Mucosa of descending colon (tissue), 3 donors: ENCODE results near the gene NDUFV3. TPM values are rescaled to one million over a fixed set of nuclear protein-coding genes. Genes with fewer than 3 reads are reported as not detected.

Experiments used
- ATAC-seq: fragments of 200-7000 bp; cut with Tn5 transposase; one replicate; pipeline ENCODE4 v1.9.1; 2020; ENCODE audit warnings: mild to moderate bottlenecking, moderate library complexity
- DNase-seq, 3 donors: peaks; one replicate each; pipeline ENCODE4 v3.0.0-alpha.2; 2020
- H3K36me3 ChIP-seq: fragments of 200-600 bp; one replicate; pipeline ENCODE4 v1.8.0; 2021; ENCODE audit warnings: low read depth, mild to moderate bottlenecking
- H3K4me1 ChIP-seq: fragments of 200-600 bp; one replicate; pipeline ENCODE4 v1.8.0; 2021; ENCODE audit warnings: low read depth, mild to moderate bottlenecking
- H3K4me3 ChIP-seq: fragments of 200-600 bp; one replicate; pipeline ENCODE4 v1.8.0; 2021; ENCODE audit warnings: mild to moderate bottlenecking
- H3K9me3 ChIP-seq: fragments of 200-600 bp; one replicate; pipeline ENCODE4 v1.8.0; 2021; ENCODE audit warnings: mild to moderate bottlenecking
- intact Hi-C, 2 donors: fragments of 100-400 bp; cut with DNase I in 1 of 2; cut with micrococcal nuclease in 1 of 2; formaldehyde crosslinking; loops; one replicate each; pipeline versions ENCODE4 v1.11.0 to v1.11.1; 2022; cut with DNase I, micrococcal nuclease
- total RNA-seq, 3 donors: library from RNA; stranded (reverse); fragmentation: NEBNext Ultra II Directional in 2 of 3; extraction: Animal tissue kit (Norgen Biotek cat#: 25700) in 2 of 3; gene quantifications; one replicate each; pipeline versions ENCODE4 v1.2.1 to v1.2.4, GENCODE V29; 2021 to 2023
- TF ChIP-seq, protein P1 (sequence below): fragments of 200-600 bp; IDR thresholded peaks from one replicate; pipeline ENCODE4 v1.8.0; 2022; ENCODE audit warnings: antibody characterized with exemption, mild to moderate bottlenecking
- donor health status: DM: no; HTN: no; CAD: no; lungs with moderate emphysema.
- donor health status: DM: no; HTN: no; CAD: no.
- donor health status: DM: no; HTN: yes; CAD: no.

The NDUFV3 gene
- total RNA-seq, 3 donors from 2014 or later: 36.9 to 54.4 (median 38.5) TPM

DNA sequence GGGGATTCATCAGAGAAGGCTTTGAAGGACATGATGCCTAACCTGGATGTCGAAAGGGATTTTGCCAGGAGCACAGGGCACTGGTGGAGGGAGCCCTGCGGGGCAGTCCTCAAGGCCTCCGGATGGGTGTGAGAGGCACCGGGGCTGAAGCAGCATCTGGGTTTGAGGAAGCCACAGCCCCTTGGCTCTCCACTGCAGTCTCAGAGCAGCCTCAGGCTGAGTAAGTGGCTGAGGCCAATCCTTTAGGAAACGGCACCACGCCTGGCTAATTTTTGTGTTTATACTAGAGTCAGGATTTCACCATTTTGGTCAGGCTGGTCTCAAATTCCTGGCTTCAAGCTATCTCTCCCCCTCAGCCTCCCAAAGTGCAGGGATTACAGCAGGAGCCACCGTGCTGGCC lies 20.4 kb downstream of the NDUFV3 start:
- H3K4me1 ChIP-seq: no peaks in the 10 kb centered on the region
- TF ChIP-seq, protein P1, sequence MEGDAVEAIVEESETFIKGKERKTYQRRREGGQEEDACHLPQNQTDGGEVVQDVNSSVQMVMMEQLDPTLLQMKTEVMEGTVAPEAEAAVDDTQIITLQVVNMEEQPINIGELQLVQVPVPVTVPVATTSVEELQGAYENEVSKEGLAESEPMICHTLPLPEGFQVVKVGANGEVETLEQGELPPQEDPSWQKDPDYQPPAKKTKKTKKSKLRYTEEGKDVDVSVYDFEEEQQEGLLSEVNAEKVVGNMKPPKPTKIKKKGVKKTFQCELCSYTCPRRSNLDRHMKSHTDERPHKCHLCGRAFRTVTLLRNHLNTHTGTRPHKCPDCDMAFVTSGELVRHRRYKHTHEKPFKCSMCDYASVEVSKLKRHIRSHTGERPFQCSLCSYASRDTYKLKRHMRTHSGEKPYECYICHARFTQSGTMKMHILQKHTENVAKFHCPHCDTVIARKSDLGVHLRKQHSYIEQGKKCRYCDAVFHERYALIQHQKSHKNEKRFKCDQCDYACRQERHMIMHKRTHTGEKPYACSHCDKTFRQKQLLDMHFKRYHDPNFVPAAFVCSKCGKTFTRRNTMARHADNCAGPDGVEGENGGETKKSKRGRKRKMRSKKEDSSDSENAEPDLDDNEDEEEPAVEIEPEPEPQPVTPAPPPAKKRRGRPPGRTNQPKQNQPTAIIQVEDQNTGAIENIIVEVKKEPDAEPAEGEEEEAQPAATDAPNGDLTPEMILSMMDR: no peak
- no peak overlapping the region for H3K4me3 ChIP-seq
- intact Hi-C loops: no loop called here
- no peak for DNase-seq
- H3K9me3 ChIP-seq: no peaks in the 10 kb centered on the region
- no peaks in the 10 kb centered on the region for H3K36me3 ChIP-seq
- no peak for ATAC-seq

DNA sequence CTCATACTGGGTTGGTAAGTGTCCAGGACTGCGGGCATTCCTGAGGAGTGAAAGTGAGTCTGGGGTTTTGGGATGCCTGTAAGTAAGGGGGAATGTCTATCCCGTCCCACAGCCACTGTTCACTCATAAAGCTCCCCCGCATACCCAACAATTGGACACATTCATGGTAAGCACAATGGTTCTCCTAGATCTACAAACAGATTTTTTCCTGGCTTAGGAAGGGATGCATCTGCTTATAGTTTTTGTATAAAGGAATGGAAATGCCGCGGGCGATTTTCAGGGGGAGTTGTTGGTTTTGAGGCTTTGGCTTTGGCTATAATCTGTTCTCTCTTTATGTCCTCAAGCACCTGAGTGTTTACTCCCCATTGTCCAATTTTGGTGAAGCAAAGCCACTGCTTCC lies 25.2 kb downstream of the NDUFV3 start:
- Histone ChIP-seq H3K4me3 (no peak overlapping the region), H3K36me3 (no peaks in the 10 kb centered on the region), H3K4me1 (no peaks in the 10 kb centered on the region), H3K9me3 (no peaks in the 10 kb centered on the region)
- ATAC-seq: no peak
- DNase-seq: no peak
- TF ChIP-seq, protein P1: no peak
- intact Hi-C loops: no loop called here

DNA sequence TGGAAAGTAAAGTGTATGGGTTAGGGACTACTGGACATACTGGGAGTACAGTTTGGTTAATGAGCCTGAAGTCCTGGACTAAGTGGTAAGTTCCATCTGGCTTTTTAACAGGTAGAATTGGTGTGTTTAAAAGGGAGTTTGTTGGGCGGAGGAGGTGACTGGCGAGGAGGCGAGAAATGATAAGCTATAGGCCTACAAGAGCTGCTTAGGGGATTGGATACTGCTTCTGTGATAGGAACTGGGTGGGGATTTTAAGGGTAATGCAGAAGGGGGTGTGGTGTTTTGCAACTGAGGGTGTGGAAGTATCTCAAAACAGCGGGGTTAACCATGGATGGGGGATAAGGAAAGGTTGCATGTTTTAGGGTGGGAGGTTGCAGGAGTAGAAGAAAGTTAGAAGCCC lies 28.8 kb downstream of the NDUFV3 start:
- Histone ChIP-seq H3K36me3 (no peaks in the 10 kb centered on the region), H3K4me1 (peaks cover 7% of the 10 kb centered on the region), H3K9me3 (no peaks in the 10 kb centered on the region), H3K4me3 (no peak overlapping the region)
- DNase-seq (no peak), ATAC-seq (no peak)
- TF ChIP-seq, protein P1: no peak
- intact Hi-C loops: no loop called here

DNA sequence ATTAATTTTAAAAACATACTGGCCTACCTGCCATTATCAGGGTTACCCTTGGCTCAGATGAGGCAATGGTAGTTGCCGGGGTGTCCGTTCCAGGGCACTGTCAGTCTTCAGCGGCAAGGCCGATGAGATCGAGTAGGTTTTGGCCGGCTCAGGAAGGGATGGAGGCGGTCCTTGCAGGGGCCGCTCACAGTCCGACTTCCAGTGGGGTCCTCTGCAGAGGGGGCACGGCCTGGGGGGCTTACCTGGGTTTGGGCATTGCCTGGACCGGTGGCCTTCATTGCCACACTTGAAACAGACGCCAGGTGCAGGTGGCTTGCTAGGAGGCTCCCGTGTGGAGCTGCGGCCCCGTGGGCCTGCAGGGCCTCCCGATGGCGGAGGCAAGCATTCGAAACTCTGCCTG lies 29.8 kb downstream of the NDUFV3 start:
- intact Hi-C loops: no loop called here
- TF ChIP-seq, protein P1: no peak
- ATAC-seq (no peak), DNase-seq (no peak)
- H3K36me3 ChIP-seq: no peaks in the 10 kb centered on the region
- H3K4me1 ChIP-seq: peaks cover 7% of the 10 kb centered on the region
- H3K9me3 ChIP-seq: no peaks in the 10 kb centered on the region
- H3K4me3 ChIP-seq: no peak overlapping the region

DNA sequence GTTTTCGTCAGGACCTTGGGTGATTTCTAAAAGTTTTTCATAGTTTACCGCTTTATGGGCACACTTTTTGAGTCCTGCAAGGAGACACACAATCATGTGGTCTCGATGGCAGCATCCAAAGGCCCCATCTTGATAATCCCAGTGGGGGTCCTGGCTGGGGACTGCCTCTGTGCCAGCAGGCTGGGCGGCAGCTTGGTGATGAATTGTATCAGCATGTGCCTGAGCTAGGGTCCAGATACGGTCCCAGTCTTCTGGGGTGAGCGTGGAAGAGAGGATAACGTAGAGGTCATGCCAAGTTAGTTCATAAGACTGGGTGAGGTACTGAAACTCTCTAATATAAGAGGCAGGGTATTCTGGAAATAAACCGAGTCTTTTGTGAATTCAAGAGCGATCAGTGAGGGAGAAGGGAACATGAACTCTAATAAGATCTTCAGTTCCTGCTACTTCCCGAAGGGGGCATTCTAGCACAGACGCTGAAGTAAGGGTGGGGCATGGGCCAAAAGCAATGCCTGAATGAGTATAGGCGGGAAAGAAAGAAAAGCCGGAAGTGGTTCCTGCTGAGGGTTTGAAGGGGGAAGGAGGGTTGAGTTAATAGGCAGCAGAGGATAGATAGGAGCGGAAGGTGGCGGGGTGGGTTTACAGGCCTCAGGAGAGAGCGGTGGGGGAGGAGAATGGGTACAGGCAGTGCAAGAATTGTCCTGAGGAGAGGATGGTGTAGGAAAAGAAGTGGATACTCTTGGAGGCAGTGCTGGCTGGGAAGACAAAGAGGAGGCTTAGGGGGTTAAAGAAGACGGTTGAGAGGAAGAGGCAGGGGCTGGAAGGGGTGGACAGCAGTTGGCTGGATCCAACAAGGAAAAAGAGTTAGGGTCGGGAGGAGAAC lies 30.7 kb downstream of the NDUFV3 start:
- intact Hi-C loops: no loop called here
- Histone ChIP-seq H3K36me3 (no peaks in the 10 kb centered on the region), H3K4me3 (no peak overlapping the region), H3K4me1 (peaks cover 7% of the 10 kb centered on the region), H3K9me3 (no peaks in the 10 kb centered on the region)
- TF ChIP-seq, protein P1: peak; percentile 70
- peak; percentile 99 for ATAC-seq
- DNase-seq: peak in 2 of 3 donors; percentile 51 to 90
